ENCODE results near the gene TREM1.

The TREM1 gene

DNA sequence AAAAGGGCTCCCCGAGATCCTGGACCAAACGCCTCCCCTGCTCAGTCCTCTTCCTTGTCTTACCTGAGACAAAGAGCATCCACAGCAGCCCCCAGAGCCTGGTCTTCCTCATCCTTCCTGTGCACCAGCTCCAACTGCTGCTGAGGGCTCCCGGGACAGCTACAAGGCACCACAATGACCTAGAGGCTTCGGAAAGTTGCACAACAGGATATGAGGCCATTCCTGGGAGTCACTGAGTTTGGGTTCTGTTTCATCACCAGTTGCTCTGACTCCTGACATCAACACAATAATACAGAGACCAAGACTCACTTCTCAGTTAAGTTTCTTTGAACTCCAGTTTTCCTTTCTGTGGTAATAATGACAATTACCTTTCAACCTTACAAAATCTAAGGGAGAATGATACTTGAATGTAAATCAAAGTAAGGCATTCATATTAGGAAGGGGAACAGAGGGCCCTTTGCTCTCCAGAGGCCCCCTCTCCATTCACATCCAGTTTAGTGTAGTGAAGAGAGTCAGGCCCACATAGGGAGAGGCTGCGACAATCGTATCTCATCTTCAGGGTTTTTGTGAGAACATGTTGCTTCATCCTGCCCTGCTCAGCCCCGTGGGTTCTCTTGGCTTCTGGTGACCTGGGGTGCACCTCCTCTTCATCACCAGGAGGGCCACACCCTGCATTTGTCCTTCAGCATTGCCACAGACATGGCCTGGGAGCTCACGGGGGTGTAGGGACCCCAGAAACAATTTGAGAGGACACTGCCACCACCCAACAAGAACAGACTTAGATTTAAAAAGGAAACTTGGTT lies at the start of gene TREM1:
TSS of gene TREM1 (minus strand) at position 139 of the 803 bp plus-strand sequence. CDS start at position 112, 27 bp downstream.
- DNase-seq (ENCODE audit: low read depth) = no peak
- no peak within 1 kb of the TSS for H3K4me3 ChIP-seq (ENCODE audit: low read depth, low read length)
- in situ Hi-C loops (cut with HindIII; ENCODE audit: low sequenced_read_pairs) = no loop called here
- TF ChIP-seq, protein P1, sequence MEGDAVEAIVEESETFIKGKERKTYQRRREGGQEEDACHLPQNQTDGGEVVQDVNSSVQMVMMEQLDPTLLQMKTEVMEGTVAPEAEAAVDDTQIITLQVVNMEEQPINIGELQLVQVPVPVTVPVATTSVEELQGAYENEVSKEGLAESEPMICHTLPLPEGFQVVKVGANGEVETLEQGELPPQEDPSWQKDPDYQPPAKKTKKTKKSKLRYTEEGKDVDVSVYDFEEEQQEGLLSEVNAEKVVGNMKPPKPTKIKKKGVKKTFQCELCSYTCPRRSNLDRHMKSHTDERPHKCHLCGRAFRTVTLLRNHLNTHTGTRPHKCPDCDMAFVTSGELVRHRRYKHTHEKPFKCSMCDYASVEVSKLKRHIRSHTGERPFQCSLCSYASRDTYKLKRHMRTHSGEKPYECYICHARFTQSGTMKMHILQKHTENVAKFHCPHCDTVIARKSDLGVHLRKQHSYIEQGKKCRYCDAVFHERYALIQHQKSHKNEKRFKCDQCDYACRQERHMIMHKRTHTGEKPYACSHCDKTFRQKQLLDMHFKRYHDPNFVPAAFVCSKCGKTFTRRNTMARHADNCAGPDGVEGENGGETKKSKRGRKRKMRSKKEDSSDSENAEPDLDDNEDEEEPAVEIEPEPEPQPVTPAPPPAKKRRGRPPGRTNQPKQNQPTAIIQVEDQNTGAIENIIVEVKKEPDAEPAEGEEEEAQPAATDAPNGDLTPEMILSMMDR (IDR thresholded peaks at IDR 0.05; ENCODE audit: low read depth, low read length, missing control alignments) = no peak

GRCh38 chr6:41335943-41336342 lies 49.5 kb upstream of the TREM1 start:
- no peak overlapping the region for H3K4me3 ChIP-seq (ENCODE audit: low read depth, low read length)
- in situ Hi-C loops (cut with HindIII; ENCODE audit: low sequenced_read_pairs) = no loop called here
- DNase-seq (ENCODE audit: low read depth) = no peak
- TF ChIP-seq, protein P1 (IDR thresholded peaks at IDR 0.05; ENCODE audit: low read depth, low read length, missing control alignments) = no peak

DNA sequence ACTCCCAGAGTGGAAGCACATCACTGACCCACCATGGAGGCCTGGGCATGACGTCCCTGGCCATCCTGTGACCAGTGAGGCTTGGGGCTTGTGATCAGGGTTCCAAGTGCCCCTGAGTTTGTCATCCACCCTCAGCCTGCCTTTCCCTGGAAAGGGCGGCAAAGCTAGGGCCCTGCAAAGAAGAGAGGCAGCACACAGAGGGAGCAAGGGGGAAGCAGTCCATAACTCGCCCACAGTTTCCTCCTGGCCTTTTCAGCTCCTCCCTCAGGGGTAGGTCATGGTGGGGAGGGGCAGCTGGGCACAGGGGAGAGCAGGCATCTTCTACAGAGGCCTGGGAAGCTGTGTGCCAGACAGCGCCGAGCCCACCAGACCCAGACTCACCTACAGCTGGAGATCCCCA lies 48.8 kb upstream of the TREM1 start, which contains the start of gene NCR2:
TSS of gene NCR2 (plus strand) at position 313 of the 400 bp plus-strand sequence. CDS start 269 bp downstream, outside the sequence.
- TF ChIP-seq, protein P1 (IDR thresholded peaks at IDR 0.05; ENCODE audit: low read depth, low read length, missing control alignments) = no peak
- H3K4me3 ChIP-seq (ENCODE audit: low read depth, low read length) = no peak within 1 kb of the TSS
- in situ Hi-C loops (cut with HindIII; ENCODE audit: low sequenced_read_pairs) = no loop called here
- DNase-seq (ENCODE audit: low read depth) = no peak

DNA sequence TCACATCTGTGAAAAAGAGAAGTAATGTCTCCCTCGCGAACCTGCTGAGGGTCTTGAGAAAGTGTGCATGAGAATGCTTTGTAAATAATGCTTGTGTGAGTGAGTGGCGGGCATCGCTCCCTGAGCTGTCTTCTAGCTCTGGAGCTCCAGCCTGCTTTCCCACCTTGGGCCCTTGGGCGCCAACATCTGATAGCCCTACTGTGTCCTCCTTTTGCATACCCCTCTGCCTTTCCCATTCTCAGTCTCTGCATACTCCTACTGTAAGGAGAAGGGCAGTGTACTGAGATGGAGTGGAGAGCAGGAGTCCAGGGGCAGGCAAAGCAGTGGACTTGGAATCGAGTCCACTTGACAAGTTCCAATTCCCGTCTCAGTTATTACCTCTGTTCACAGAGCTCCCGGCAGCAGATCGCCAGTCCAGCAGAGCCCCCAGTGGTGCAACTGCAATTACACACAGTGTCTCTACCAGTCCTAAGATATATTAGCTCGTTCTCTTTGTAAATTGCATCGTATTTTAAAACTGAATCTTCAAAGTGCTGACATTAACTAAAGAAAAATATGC lies 48.1 kb upstream of the TREM1 start:
- in situ Hi-C loops (cut with HindIII; ENCODE audit: low sequenced_read_pairs) = no loop called here
- TF ChIP-seq, protein P1 (IDR thresholded peaks at IDR 0.05; ENCODE audit: low read depth, low read length, missing control alignments) = no peak
- DNase-seq (ENCODE audit: low read depth) = no peak
- H3K4me3 ChIP-seq (ENCODE audit: low read depth, low read length) = no peak overlapping the region

GRCh38 chr6:41332842-41333736 lies 46.6 kb upstream of the TREM1 start:
- in situ Hi-C loops (cut with HindIII; ENCODE audit: low sequenced_read_pairs) = no loop called here
- DNase-seq (ENCODE audit: low read depth) = no peak
- TF ChIP-seq, protein P1 (IDR thresholded peaks at IDR 0.05; ENCODE audit: low read depth, low read length, missing control alignments) = no peak

GRCh38 chr6:41332241-41332640 lies 45.8 kb upstream of the TREM1 start:
- in situ Hi-C loops (cut with HindIII; ENCODE audit: low sequenced_read_pairs) = no loop called here
- no peak for DNase-seq (ENCODE audit: low read depth)
- H3K4me3 ChIP-seq (ENCODE audit: low read depth, low read length) = no peak overlapping the region
- TF ChIP-seq, protein P1 (IDR thresholded peaks at IDR 0.05; ENCODE audit: low read depth, low read length, missing control alignments) = no peak

More at GRCh38 chr6:41332842-41333736, 46.6 kb upstream of the TREM1 start:
- H3K4me3 ChIP-seq (ENCODE audit: low read depth, low read length) = no peak overlapping the region
